A204.1 (cell line): Measurements from ENCODE around the gene WDHD1.
"Not testable (repeated sequence)": the region's sequence is repeated elsewhere in the genome, so short reads cannot be mapped to it uniquely, and the experiment has no call there.

Source experiments
- FAIRE-seq: peaks from 2 replicates; lab custom pipeline; 2012; peaks lifted over from hg19 to GRCh38; lab: Jason Lieb, UNC

The WDHD1 gene

DNA sequence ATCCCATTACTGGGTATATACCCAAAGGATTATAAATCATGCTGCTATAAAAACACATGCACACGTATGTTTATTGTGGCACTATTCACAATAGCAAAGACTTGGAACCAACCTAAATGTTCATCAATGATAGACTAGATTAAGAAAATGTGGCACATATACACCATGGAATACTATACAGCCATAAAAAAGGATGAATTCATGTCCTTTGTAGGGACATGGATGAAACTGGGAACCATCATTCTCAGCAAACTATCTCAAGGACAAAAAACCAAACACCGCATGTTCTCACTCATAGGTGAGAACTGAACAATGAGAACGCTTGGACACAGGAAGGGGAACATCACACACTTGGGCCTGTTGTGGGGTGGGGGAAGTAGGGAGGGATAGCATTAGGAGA is 73.3 kb downstream of the WDHD1 start:
- not testable (repeated sequence) for FAIRE-seq

DNA sequence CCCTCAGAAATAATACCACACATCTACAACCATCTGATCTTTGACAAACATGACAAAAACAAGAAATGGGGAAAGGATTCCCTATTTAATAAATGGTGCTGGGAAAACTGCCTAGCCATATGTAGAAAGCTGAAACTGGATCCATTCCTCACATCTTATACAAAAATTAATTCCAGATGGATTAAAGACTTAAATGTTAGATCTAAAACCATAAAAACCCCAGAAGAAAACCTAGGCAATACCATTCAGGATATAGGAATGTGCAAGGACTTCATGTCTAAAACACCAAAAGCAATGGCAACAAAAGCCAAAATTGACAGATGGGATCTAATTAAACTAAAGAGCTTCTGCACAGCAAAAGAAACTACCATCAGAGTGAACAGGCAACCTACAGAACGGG is 74.1 kb downstream of the WDHD1 start:
- FAIRE-seq = not testable (repeated sequence)

DNA sequence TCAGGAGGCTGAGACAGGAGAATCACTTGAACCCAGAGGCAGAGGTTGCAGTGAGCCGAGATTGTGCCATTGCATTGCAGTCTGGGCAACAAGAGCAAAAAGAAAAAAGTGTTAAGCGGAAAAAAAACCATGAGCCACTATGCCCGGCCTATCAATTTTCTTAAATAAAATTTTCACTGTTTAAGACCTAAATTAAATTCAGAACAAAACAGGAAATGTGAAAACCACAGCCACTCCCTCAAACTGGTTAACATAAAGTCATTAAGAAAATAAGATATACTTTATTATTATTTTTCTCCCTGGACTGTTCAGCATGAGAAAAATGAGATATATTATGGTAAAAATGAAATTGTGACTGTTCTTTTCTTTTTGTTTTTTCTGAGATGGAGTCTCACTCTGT is 79.7 kb downstream of the WDHD1 start:
- FAIRE-seq = no peak

- no peak for FAIRE-seq
Observed at GRCh38 chr14:54946500-54946899, 80.4 kb downstream of the WDHD1 start.

GRCh38 chr14:54944737-54945391 is 82.0 kb downstream of the WDHD1 start:
- no peak for FAIRE-seq

DNA sequence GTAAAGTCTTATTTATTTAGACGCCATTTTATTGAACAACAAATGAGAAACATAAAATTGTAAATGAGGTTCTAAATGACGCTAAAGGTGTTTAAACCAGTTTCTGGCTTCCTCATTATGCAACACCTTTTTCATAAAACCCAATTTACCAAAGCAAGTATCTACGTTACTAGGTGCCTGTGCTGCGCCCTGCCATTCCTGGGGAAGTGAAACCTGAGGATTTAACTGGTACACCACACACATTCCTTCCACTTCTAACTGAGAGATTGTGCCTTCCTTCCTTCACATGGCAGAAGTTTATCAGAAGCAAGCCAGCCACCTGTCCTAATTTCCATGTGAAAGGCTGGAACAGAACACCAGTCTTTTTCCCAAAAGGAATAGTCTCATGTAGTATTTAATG is 84.0 kb downstream of the WDHD1 start:
- no peak for FAIRE-seq

GRCh38 chr14:54936816-54937215 is 90.1 kb downstream of the WDHD1 start:
- no peak for FAIRE-seq

- FAIRE-seq = no peak
Observed at GRCh38 chr14:54935958-54936357, 90.9 kb downstream of the WDHD1 start.

DNA sequence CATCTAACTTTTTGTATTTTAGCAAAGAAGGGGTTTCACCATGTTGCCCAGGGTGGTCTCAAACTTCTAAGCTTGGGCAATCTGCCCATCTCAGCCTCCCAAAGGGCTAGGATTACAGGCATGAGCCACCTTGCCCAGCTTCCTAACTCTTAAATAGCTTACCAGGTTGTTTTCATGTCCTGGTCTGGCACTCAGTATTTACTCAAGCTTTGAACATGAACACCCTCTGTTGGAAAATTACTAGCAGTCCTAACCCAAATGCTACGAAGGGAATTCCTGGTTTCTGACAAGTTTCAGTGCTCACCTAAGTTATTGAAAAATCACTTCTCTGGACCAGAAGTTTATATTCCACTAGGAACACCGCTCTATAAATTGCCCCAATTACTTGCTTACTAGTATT is 91.8 kb downstream of the WDHD1 start:
- no peak for FAIRE-seq

DNA sequence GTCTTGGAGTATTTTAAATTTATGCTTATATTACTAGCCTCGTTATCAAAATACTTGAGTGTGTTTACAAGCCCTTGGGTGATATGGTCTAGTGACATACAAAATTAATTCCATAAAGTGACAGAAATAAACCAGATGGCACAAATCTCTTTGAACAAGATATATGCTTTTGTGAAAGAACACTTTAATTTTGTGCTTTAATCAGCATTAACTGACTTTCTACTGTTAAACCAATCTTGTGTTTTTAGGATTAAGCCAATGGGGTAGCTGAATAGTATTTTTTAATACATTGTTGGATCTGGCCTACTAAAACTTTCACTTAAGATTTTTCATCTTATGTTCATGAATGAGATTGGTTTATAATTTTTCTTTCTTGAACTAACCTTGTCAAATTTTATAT is 93.9 kb downstream of the WDHD1 start:
- no peak for FAIRE-seq

DNA sequence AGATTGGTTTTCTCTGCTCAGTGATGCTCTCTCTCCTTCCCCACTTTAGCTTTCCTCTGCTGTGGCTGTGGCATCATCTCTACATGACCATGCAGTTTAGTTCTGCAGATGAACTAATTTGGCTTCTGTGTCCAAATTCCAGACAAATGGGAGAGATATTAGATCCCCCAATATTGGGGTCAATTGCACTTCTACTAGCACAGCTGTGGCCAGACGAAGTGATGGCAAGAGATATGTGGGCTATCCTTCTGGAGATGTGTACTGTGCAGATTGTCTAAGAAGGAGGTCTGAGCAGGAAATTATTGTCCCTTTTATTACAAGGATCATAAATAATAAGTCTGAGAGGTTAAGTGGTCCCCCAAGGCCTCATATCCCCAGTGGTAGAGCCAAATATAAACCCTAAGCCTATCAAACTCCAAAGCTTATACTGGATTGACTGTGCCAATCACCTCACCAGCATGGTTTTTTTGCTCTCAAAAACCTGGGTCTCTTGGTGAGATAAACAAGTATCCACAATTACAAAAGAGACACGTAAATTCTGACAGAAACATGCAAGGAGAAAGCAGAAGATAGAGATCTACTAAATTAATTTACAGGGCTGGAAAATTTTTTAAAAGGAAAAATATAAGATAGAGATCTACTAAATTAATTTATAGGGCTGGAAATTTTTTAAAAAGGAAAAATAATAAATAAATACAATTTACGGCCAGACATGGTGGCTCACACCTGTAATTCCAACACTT is 95.1 kb downstream of the WDHD1 start:
- no peak for FAIRE-seq

DNA sequence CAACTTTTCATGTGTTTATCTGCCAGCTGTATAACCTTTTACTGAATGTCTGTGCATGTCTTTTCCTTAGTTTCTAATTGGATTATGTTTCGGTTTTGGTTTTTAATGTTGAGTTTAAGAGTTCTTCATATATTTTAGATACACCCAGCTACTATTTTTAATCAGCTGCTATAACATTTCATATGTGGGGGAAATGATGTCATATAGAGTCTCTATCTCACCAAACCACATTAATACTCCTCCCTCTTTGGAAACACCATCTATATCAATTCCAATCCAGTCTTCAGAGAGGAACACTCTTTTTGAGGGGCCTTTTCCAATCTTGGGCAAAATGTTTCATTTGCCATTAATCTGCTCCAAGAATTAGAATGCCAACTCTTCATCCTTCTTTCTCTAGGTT is 95.8 kb downstream of the WDHD1 start:
- FAIRE-seq = no peak

DNA sequence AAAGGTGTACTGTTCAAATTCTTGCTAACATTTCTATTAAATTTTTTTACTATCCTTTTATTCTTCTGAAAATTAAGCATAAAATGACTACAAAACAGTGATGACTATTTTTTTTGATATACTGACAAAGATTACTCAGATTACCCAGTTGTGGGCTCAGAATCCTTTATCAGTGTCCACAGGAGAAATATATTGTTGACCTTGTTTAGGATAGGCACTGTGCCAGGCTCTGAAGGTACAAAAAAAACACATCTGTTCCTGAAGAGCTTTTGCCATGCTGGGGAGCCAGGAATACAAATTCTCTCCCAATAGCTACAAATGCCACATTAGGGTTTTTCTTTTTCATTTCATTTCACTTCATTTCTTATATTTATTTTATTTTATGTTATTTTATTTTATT is 97.3 kb downstream of the WDHD1 start:
- no peak for FAIRE-seq

DNA sequence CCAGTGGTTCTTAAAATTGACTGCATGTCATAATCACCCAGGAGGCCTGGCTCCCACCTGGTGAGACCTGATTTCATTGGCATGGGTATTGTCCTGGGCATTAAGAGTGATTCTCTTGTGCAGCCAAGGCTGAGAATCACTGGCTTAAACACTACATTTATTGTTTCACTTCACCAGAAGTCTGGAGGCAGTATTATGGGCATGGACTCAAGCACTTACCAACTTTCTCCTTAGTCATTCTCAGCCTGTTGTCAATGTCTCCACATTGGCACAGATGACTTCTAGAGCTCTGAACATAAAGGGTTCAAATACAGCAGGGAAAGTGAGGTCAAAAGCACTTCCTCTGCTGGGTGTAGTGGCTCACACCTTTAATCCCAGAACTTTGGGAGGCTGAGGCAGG is 98.7 kb downstream of the WDHD1 start:
- no peak for FAIRE-seq

- no peak for FAIRE-seq
Observed at GRCh38 chr14:54927551-54927950, 99.3 kb downstream of the WDHD1 start.

GRCh38 chr14:54926570-54926969 is 100.3 kb downstream of the WDHD1 start:
- FAIRE-seq = not testable (repeated sequence)

- no peak for FAIRE-seq
Observed at GRCh38 chr14:54922598-54922997, 104.3 kb downstream of the WDHD1 start.

DNA sequence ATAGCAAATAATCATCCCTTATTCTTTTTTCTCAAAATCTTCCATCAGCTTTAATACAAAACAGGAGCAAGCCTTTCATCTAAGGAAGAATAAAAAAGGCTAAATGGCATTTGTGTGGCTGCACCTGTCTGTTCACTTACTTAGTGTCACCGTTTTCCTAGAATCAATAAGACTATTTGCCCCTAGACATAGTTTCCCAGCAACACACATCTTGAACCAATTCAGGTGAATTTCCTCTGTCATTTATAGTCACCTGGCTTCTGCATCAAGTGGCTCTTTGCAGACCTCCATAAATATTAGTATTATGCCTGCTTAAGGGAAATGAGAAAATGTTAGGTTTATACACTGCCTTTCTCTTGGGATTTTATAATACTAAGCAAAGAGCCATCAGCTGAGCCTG is 106.8 kb downstream of the WDHD1 start:
- no peak for FAIRE-seq

DNA sequence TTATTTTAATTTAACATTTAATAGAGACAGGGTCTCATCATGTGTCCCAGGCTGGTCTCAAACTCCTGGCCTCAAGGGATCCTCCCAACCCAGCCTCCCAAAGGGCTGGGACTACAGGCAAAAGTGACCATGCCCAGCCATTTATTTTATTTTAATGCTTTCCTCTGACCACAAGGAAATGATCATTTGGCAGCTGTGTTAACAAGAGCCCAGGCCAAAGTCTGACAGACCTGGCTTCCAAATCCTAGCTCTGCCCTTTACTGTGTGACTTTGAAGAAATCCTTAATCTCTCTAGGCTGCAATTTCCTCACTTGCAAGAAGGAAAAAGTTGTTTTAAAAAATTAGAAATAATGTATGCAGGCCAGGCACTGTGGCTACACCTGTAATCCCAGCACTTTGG is 107.6 kb downstream of the WDHD1 start:
- FAIRE-seq = no peak

DNA sequence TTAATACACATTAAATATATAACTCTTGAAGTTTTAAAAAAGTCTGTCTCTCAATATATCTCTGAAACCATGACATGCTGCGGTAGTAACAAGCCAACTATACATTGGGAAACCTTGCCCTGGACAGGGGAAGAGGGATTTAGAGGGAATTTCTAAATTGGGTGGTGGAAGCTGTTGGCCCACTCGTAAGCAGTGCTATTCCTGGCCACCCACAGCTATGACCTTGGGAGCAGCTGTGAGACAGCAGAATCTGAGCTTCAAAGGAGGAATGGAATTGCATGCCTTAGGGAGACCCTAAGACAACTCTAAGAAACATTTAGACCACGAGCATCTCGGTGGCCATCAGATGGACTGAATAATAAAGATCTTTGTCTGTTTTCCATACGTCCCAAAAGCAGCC is 108.5 kb downstream of the WDHD1 start:
- no peak for FAIRE-seq

DNA sequence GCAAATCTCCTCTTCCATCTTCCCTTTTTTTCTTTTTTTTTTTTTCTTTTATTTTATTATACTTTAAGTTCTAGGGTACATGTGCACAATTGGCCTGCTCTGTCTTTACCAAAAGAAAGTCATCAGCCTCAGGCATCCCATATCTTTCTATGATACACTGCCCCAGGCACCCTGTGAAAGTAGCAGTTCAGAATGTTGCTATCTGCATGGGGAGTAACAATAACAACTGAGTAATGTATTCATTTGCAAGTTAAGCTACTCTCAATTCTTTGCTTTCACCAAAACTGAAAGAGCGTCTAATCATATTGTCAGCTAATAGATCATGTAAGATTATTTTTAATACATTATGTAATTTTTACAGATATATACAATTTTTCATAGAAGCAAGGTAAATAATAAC is 110.8 kb downstream of the WDHD1 start:
- FAIRE-seq = no peak

GRCh38 chr14:54909817-54910558 is 116.9 kb downstream of the WDHD1 start:
- no peak for FAIRE-seq

- not testable (repeated sequence) for FAIRE-seq
Observed at GRCh38 chr14:54908973-54909372, 117.9 kb downstream of the WDHD1 start.
